Endothelial cell of umbilical vein (primary cell): ENCODE data around the gene COG2. TPM values are rescaled to one million over a fixed set of nuclear protein-coding genes. Genes with fewer than 3 reads are reported as not detected.

Source experiments
- BruUV-seq: library from RNA; stranded (reverse); fragments of 400-500 nt; replicated peaks from 2 replicates; lab custom pipeline; 2021; lab: Mats Ljungman, UMichigan
- CTCF ChIA-PET: fragments of 300-600, 350-600 bp; sonication (Branson Sonifier 250); formaldehyde crosslinking; loops from one replicate; lab custom pipeline; 2021; ENCODE audit warnings: antibody characterized with exemption, inconsistent platforms; lab: Charles Lee
- POLR2A ChIA-PET: fragments of 300-600, 350-600 bp; sonication (Branson Sonifier 250); formaldehyde crosslinking; loops from one replicate; lab custom pipeline; 2021; ENCODE audit warnings: antibody characterized with exemption, inconsistent platforms; lab: Charles Lee
- DNase-seq: peaks from one replicate; pipeline ENCODE4 v3.0.0-alpha.2; 2011; ENCODE audit warnings: low read depth, low spot score
- FAIRE-seq: peaks from 2 replicates; lab custom pipeline; 2011; peaks lifted over from hg19 to GRCh38; lab: Jason Lieb, UNC
- H2AFZ ChIP-seq: 2 replicates; pipeline ENCODE4 v1.6.0; 2012; ENCODE audit warnings: low read depth, low read length, control low read depth, inconsistent platforms
- H3K27ac ChIP-seq: 2 replicates; pipeline ENCODE4 v1.5.1; 2011; ENCODE audit warnings: low read depth, mild to moderate bottlenecking, control low read depth, low read length, moderate library complexity; ENCODE audit not compliant: insufficient read depth
- H3K27me3 ChIP-seq, 2 experiments: 2 replicates each; pipeline versions ENCODE4 v1.6.0 to v1.6.1; 2011; ENCODE audit warnings: low read length in 2 of 2, mixed read lengths in 1 of 2; ENCODE audit not compliant: control insufficient read depth in 2 of 2, insufficient read depth in 2 of 2
- H3K36me3 ChIP-seq, 2 experiments: 2 replicates in 1 of 2; 3 replicates in 1 of 2; pipeline ENCODE4 v1.5.1; 2011; ENCODE audit warnings: low read length in 2 of 2, mild to moderate bottlenecking in 1 of 2, moderate library complexity in 1 of 2; ENCODE audit not compliant: control insufficient read depth in 2 of 2, insufficient read depth in 2 of 2; ENCODE audit errors: extremely low read depth in 1 of 2
- H3K4me1 ChIP-seq: 3 replicates; pipeline ENCODE4 v1.5.1; 2011; ENCODE audit warnings: mild to moderate bottlenecking, low read length; ENCODE audit not compliant: control insufficient read depth, insufficient read depth; ENCODE audit errors: extremely low read depth
- H3K4me2 ChIP-seq: 2 replicates; pipeline ENCODE4 v1.6.1; 2011; ENCODE audit warnings: low read length, control low read depth, mixed read lengths; ENCODE audit not compliant: insufficient read depth
- H3K4me3 ChIP-seq, 3 experiments: fragments of 200-600 bp in 1 of 3; sonication (generic), shearing (Covaris generic) in 1 of 3; replicated peaks in 1 of 3; 2 replicates each; pipeline ENCODE4 v1.5.1; 2011 to 2016; ENCODE audit warnings: control low read depth in 3 of 3, low read length in 3 of 3, mild to moderate bottlenecking in 2 of 3, inconsistent platforms in 1 of 3, low read depth in 1 of 3, moderate library complexity in 1 of 3; ENCODE audit not compliant: insufficient read depth in 1 of 3
- H3K79me2 ChIP-seq: 2 replicates; pipeline ENCODE4 v1.6.0; 2012; ENCODE audit warnings: low read length, inconsistent platforms; ENCODE audit not compliant: control insufficient read depth, insufficient read depth
- H3K9ac ChIP-seq: replicated peaks from 2 replicates; pipeline ENCODE3; 2011; ENCODE audit warnings: low read length, control low read depth; ENCODE audit not compliant: insufficient read depth; ENCODE audit errors: extremely low read depth
- H3K9me1 ChIP-seq: replicated peaks from 3 replicates; pipeline ENCODE4 v1.6.0; 2011; ENCODE audit warnings: mild to moderate bottlenecking, low read length; ENCODE audit not compliant: control insufficient read depth, insufficient read depth; ENCODE audit errors: extremely low read depth
- H3K9me3 ChIP-seq: replicated peaks from 2 replicates; pipeline ENCODE4 v1.5.1; 2012; ENCODE audit warnings: low read length, inconsistent platforms; ENCODE audit not compliant: control insufficient read depth, insufficient read depth
- H4K20me1 ChIP-seq: replicated peaks from 2 replicates; pipeline ENCODE3; 2011; ENCODE audit warnings: mild to moderate bottlenecking, low read length; ENCODE audit not compliant: control insufficient read depth, insufficient read depth; ENCODE audit errors: extremely low read depth
- CTCF ChIP-seq, 2 donors: IDR thresholded peaks; 1 replicate in 1 of 2; 2 replicates in 1 of 2; pipeline ENCODE4 v1.5.1; 2011; ENCODE audit warnings: low read length in 2 of 2, mild to moderate bottlenecking in 2 of 2, moderate library complexity in 2 of 2, control low read depth in 1 of 2, inconsistent platforms in 1 of 2, low read depth in 1 of 2; ENCODE audit not compliant: insufficient read depth in 1 of 2; ENCODE audit errors: extremely low read depth in 1 of 2
- EZH2 ChIP-seq: IDR thresholded peaks from 2 replicates; pipeline ENCODE4 v1.6.1; 2012; ENCODE audit warnings: borderline replicate concordance, low read depth, mild to moderate bottlenecking, moderate library complexity, low read length, inconsistent platforms; ENCODE audit not compliant: severe bottlenecking
- FOS ChIP-seq: IDR thresholded peaks from 2 replicates; pipeline ENCODE4 v1.6.1; 2011; ENCODE audit warnings: mild to moderate bottlenecking, low read length, moderate library complexity, borderline replicate concordance; ENCODE audit not compliant: insufficient read depth
- JUN ChIP-seq: IDR thresholded peaks from 2 replicates; pipeline ENCODE4 v1.6.1; 2011; ENCODE audit warnings: borderline replicate concordance, low read depth; ENCODE audit not compliant: insufficient read length, insufficient read depth
- MAX ChIP-seq: IDR thresholded peaks from 2 replicates; pipeline ENCODE4 v1.6.1; 2011; ENCODE audit not compliant: insufficient read depth, insufficient read length
- MYC ChIP-seq: IDR thresholded peaks from one replicate; pipeline ENCODE4 v1.6.1; 2011; ENCODE audit warnings: mild to moderate bottlenecking, low read depth, low read length
- POLR2A ChIP-seq: IDR thresholded peaks from 2 replicates; pipeline ENCODE4 v1.6.1; 2012; ENCODE audit warnings: low read depth, mild to moderate bottlenecking, control low read depth, low read length
- POLR2AphosphoS5 ChIP-seq: IDR thresholded peaks from 2 replicates; pipeline ENCODE4 v1.6.1; 2012; ENCODE audit warnings: low read depth, mild to moderate bottlenecking, control low read depth, low read length, moderate library complexity; ENCODE audit not compliant: insufficient read depth
- dilution Hi-C: fragments of 300-500 bp; cut with MboI; formaldehyde crosslinking; loops from one replicate; pipeline ENCODE4 v1.15.0; 2019; ENCODE audit warnings: low sequenced_read_pairs; ENCODE audit not compliant: extremely low pct_ligation_motif_present
- intact Hi-C: fragments of 100-400 bp; cut with micrococcal nuclease; formaldehyde crosslinking; loops from one replicate; pipeline ENCODE4 v1.10.0; 2022
- polyA plus RNA-seq, 4 experiments: library from polyadenylated mRNA; depleted of rRNA in 3 of 4; stranded (reverse) in 3 of 4; unstranded in 1 of 4; fragments of >200 nt; gene quantifications; 2 replicates each; pipeline versions ENCODE4 v1.2.1 to v1.2.3, GENCODE V29; 2011 to 2012; ENCODE audit warnings: missing spikeins in 1 of 4
- total RNA-seq: library from RNA; stranded (reverse); gene quantifications from 2 replicates; pipeline ENCODE4 v1.2.3, GENCODE V29; 2021

COG2 gene
- total and polyA plus RNA-seq, 2 donors (not counting 3 experiments of a cell fraction or from before 2014, with no cell fraction given): 7.6 to 24.2 TPM

- no peak for TF ChIP-seq MYC
- no peak for TF ChIP-seq JUN
- TF ChIP-seq CTCF (IDR thresholded peaks at IDR 0.05; ENCODE audit: extremely low read depth in 1 of 2, insufficient read depth in 1 of 2, low read depth in 1 of 2, low read length in 2 of 2): no peak
- TF ChIP-seq MAX: no peak
- no TSS peak for BruUV-seq
- FAIRE-seq (no peak), DNase-seq (no peak)
- Histone ChIP-seq H3K27ac (no peak overlapping the region), H4K20me1 (no peaks in the 10 kb centered on the region), H3K4me3 (no peak overlapping the region), H3K36me3 (peaks cover 5 to 12% of the 10 kb centered on the region in 2 experiments), H3K9me1 (no peaks in the 10 kb centered on the region), H3K4me2 (no peak overlapping the region), H3K9me3 (no peaks in the 10 kb centered on the region), H3K4me1 (no peaks in the 10 kb centered on the region), H3K9ac (no peak overlapping the region), H2AFZ (no peak overlapping the region), H3K79me2 (no peaks in the 10 kb centered on the region), H3K27me3 (no peaks in the 10 kb centered on the region)
- ChIA-PET POLR2A (no interaction called here), CTCF (no interaction called here)
- intact Hi-C loops (no loop called here), dilution Hi-C loops (no loop called here)
These were observed 50.9 kb downstream of the COG2 start for GRCh38 chr1:230693221-230693620.

DNA sequence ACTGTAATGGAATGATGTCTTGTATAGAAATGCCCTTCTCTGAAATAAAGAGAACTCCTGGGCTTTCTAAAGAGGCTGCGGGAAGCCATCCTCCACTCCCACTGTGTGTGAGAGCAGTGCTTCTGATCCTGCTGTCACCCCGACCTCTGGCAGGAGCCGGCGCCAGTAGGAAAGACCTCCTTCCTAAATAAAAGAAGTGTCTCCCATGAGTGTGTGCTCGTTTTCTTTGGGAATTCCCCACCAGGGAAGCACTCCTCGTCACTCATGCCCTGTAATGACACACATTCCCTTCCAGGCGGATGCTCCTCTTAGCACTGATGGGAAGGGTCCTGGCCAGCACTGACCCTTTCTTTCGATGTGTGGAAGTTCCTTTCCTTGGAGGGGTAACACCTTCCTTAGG lies 51.5 kb downstream of the COG2 start:
- Histone ChIP-seq H3K9me1 (no peaks in the 10 kb centered on the region), H3K79me2 (no peaks in the 10 kb centered on the region), H3K27me3 (no peaks in the 10 kb centered on the region), H3K4me3 (no peak overlapping the region), H3K36me3 (peaks cover 5 to 12% of the 10 kb centered on the region in 2 experiments), H3K4me2 (no peak overlapping the region), H3K9me3 (no peaks in the 10 kb centered on the region), H3K4me1 (no peaks in the 10 kb centered on the region), H3K9ac (no peak overlapping the region), H3K27ac (no peak overlapping the region), H2AFZ (no peak overlapping the region), H4K20me1 (no peaks in the 10 kb centered on the region)
- CTCF ChIA-PET: no interaction called here
- POLR2A ChIA-PET: no interaction called here
- FAIRE-seq (no peak), DNase-seq (no peak)
- dilution Hi-C loops: no loop called here
- TF ChIP-seq EZH2 (no peak), FOS (no peak), POLR2AphosphoS5 (no peak), MAX (no peak), CTCF (IDR thresholded peaks at IDR 0.05; ENCODE audit: extremely low read depth in 1 of 2, insufficient read depth in 1 of 2, low read depth in 1 of 2, low read length in 2 of 2) (no peak), JUN (no peak), POLR2A (no peak), MYC (no peak)
- intact Hi-C loops: no loop called here
- no TSS peak for BruUV-seq
